Astrocyte (in vitro differentiated cells and primary cell): Measurements from ENCODE around the gene CLBA1.

Experiments used
- EZH2 ChIP-seq: IDR thresholded peaks from 2 replicates; pipeline ENCODE4 v1.6.1; 2012; ENCODE audit warnings: mild to moderate bottlenecking, low read length, inconsistent platforms; ENCODE audit not compliant: insufficient read depth
- TF ChIP-seq, protein P1 (sequence below): IDR thresholded peaks from 2 replicates; pipeline ENCODE4 v1.5.1; 2011; ENCODE audit warnings: low read depth, mild to moderate bottlenecking, inconsistent platforms, low read length, moderate library complexity; ENCODE audit not compliant: insufficient read depth

DNA sequence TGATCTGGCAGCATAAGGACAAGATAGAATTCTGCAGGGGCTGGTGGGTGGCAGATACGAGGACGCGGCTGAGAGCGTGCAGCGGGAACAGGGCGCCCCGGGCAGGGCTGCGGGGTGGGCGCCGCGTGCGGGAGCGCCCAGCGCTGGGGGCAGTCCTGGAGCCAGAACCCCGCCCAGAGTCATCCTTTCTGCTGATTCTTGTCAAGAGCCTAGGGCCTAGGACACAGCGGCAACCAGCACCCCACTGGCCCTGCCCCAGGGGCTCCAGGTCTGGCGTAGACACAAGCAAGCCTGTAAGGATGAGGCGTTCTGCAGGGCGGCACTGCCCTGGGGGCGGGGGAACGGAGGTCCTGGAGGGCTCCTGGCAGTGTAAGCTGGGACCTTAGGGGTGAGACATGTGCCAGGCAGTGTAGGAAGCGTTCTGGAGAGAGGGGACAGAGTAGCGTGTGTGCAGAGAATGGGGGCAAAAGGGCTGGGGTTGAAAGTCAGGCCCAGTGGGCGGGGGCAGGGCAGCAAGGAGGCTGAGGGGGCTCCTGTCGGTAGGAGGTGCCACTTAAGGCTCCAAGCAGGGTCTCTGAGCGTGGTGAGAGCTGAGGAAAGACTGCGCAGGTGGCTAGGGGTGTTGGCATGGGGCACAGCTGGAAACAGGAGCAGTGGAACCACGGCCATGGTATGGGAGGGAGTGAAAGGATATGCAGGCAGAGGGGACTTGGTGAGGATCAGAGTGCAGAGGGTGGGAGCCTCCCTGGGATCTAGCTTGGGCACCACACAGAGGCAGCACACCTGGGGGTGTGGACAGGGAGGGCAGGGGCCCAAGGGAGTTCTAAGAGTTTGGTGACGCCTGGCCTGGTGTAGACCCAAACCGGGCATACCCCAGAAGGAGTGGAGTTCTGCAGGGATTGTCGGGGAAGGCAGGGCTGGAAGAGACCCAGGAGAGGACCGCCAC lies 6.6 kb upstream of the CLBA1 start:
- TF ChIP-seq EZH2 = no peak
- TF ChIP-seq, protein P1, sequence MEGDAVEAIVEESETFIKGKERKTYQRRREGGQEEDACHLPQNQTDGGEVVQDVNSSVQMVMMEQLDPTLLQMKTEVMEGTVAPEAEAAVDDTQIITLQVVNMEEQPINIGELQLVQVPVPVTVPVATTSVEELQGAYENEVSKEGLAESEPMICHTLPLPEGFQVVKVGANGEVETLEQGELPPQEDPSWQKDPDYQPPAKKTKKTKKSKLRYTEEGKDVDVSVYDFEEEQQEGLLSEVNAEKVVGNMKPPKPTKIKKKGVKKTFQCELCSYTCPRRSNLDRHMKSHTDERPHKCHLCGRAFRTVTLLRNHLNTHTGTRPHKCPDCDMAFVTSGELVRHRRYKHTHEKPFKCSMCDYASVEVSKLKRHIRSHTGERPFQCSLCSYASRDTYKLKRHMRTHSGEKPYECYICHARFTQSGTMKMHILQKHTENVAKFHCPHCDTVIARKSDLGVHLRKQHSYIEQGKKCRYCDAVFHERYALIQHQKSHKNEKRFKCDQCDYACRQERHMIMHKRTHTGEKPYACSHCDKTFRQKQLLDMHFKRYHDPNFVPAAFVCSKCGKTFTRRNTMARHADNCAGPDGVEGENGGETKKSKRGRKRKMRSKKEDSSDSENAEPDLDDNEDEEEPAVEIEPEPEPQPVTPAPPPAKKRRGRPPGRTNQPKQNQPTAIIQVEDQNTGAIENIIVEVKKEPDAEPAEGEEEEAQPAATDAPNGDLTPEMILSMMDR = no peak
